ENCODE data around the gene ARMC9. TPM values are rescaled to one million over a fixed set of nuclear protein-coding genes. Genes with fewer than 3 reads are reported as not detected.

ARMC9 gene, protein sequence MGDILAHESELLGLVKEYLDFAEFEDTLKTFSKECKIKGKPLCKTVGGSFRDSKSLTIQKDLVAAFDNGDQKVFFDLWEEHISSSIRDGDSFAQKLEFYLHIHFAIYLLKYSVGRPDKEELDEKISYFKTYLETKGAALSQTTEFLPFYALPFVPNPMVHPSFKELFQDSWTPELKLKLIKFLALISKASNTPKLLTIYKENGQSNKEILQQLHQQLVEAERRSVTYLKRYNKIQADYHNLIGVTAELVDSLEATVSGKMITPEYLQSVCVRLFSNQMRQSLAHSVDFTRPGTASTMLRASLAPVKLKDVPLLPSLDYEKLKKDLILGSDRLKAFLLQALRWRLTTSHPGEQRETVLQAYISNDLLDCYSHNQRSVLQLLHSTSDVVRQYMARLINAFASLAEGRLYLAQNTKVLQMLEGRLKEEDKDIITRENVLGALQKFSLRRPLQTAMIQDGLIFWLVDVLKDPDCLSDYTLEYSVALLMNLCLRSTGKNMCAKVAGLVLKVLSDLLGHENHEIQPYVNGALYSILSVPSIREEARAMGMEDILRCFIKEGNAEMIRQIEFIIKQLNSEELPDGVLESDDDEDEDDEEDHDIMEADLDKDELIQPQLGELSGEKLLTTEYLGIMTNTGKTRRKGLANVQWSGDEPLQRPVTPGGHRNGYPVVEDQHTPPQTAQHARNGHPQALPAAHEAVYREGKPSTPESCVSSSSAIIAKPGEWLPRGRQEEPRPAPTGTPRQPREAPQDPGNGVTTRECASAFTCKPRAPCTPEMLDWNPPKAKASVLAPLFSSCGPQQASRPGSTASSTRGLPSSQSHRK
- 17.0 and 21.2 TPM in 2 replicates for total RNA-seq

DNA sequence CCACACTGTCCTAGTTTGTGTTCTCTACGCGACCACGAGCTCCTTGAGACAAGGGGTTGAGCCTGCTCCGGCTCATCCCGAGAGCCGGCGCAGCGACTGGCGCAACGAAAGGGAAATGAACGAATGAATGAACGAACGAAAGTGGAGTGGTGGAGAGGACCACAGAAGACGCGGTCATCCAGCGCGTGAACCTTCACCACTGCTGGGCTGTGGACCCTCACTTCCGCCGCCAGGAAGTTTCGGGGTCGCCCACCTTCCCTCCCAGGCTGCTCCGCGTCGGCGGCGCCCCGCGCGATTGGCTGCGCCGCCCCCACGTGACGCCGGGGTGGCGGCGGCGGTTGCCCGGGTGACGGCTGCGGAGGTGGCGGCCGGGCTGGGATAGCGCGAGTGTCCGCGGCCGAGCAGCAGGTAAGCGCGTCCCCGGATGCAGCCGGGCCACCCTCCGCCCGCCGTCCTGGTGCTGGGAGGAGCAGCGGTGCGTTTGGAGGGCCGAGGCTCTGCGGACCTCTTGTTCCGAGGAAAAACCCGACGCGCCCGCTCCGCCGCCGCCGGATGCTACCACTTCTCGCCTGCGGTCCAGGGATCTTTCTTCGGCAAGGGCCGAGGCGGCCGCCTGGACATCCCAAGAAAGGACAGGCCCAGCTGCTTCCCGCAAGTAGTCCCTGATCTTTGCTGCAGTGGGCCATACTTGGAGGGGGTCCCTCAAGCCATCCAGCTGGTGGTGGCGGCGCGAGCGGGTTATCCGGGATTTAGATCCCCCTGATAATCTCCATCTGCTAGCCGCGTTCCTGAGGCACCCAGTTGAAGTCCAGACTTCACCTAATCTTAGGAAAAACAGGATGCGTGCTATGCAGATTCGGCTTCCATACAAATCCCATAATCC lies at the start of gene ARMC9:
TSS of gene ARMC9 (plus strand) at position 341 of the 883 bp plus-strand sequence. CDS start 7,608 bp downstream, outside the sequence.

DNA sequence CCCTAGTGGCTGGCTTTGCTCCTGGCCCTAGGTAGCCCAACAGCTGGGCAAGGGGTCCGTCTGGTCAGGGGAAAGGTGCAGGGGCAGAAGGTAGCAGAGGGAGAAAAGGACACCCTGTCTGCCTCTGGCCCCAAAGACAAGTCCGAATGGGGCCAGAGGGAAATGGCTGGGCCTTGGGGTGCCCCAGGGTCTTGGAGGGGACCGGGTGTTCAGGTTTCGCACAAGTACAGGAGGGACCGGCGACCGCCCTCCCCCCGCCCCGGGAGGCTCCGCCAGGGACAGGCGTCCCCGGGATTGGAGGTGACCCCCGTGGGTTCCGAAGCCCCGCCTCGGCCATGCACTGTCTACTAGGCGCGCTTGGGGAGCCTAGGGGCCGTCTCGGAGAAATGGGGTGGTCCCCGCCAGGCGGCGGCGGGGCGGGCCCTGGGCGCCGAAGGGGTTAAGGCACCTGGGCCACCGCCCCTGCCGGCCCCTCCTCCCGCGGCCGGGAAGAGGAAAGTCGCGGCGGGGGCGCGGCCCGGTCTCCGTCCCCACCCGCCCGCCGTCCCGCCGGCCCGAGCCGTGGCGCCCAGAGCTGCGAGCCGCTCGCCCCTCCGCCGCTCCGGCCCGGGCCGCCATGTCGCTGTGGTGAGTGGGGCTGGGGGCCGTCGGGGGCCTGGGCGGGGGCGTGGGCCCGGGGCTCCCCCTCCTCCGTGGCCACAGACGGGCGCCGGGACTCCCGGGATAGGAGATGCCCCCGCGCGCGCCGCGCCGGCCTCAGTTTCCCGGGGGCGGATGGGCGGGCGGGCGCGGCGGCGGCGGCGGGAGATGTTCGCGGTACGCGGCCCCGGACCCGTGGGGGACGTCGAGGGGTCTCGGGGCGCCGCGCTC lies 197.0 kb downstream of the ARMC9 start, which contains the start of gene B3GNT7:
TSS of gene B3GNT7 (plus strand) at position 523 of the 870 bp plus-strand sequence. CDS start at position 617, 94 bp downstream.

Small RNA genes lying within 50 kb of the gene (small RNA-seq; reads per million reads assigned to genes)
- gene AC018738.1, result 1.2 reads per million, percentile 65 among the genes with 10 or more reads in this experiment
- gene MIR4777, result 0.13 reads per million

Other genes with a start within 250 kb of the ARMC9 start
- not detected in 2 replicates for gene SPATA3, start 202.5 kb upstream of the ARMC9 start, total RNA-seq
- under 0.01 TPM in 1 of 2 replicates, not detected in the other for gene C2orf72, start 161.1 kb upstream of the ARMC9 start, total RNA-seq
- gene PSMD1, start 141.8 kb upstream of the ARMC9 start, total RNA-seq, result 115 and 166 TPM in 2 replicates
- 1.3 and 1.6 TPM in 2 replicates for gene HTR2B, start 73.6 kb upstream of the ARMC9 start, total RNA-seq
- gene B3GNT7, start 197.1 kb downstream of the ARMC9 start, total RNA-seq, result 0.33 and 0.67 TPM in 2 replicates

Data from vein endothelial cell (primary cell).